ENCODE measurements around the gene NKD2.
"Not testable (repeated sequence)": the region's sequence is repeated elsewhere in the genome, so short reads cannot be mapped to it uniquely, and the experiment has no call there.

Gene NKD2

DNA sequence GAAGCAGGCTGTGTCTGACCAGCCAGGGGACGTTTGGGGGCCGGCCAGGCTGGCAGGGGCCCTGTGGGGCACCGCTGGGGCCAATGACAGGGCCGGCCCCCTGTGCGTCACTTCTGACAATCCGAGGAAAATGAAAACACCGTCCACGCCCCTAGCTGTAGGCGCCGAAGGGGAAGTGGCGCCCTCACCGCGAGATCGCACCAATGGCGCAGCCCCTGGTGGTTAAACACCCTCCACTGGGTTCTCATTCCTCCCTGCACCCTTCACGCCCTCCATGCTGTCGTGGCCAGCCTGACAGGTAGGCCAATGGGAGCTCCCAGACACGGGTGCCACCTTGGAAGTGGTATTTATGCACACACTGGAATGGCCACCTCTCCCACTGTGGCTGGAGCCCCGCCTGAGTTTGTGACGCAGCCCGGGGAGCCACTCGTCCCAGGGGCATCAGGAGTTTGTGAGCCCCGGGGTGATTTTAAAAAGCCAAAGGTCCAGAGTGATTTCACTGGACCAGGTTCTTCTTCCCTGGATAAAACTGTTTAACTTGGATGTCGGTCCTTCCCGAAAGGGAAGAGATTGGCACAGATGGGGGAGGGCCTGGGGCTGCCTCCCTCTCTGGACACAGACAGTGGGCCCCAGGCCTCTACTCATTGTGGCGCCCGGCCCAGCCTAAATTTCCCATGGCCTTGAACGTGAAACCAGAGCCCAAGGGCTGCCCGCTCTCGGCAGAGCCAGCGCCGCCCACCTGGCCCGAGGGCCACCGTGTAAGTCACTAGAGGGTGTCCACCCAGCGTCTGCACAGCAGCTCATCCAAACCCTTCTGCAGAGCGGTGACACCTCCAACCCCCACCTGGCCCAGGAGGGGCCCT lies 49.7 kb downstream of the NKD2 start:
- no peak for DNase-seq (ENCODE audit: low read depth in 2 of 2)

DNA sequence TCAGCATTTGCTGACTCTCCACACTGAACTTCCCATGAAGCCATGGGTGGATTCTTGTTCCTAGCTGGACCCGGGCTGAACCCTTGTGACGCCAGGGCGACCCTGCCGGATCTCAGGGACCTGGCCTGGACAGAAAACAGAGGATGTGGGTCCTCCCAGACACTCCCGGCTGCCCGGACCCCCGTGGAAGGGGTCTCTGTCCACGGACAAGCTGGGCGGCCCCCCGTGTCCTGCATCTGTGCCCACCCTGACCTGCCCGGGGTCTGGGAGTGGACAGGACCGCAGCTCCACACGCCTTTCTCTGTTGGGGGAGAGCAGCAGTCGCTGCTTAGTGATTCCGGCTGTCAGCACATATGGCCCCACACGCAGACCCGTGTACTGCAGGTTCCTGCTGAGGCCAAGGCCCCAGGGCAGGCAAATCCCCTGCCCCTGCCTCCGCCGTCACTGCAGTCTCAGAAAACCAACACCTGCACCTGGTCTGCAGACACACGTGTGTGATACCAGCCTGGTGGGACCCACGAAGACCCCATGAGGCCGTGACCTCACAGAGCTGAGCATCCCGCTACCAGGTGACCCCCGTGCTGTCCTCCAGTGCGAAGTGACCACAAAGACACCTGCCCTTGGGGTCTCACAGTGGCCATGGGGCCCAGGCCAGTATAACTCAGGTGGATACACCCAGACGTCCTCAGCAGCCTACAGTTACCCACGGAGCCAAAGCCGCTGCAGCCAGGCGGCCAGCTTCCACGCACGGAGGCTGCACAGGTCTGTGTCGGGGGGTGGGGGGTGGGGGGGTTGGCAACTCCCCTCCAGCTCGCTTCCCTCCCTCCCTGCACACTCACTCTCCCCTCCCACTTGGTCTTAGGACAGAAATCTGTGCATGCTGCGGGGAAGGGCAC lies 50.6 kb downstream of the NKD2 start:
- no peak for DNase-seq (ENCODE audit: low read depth in 2 of 2)

DNA sequence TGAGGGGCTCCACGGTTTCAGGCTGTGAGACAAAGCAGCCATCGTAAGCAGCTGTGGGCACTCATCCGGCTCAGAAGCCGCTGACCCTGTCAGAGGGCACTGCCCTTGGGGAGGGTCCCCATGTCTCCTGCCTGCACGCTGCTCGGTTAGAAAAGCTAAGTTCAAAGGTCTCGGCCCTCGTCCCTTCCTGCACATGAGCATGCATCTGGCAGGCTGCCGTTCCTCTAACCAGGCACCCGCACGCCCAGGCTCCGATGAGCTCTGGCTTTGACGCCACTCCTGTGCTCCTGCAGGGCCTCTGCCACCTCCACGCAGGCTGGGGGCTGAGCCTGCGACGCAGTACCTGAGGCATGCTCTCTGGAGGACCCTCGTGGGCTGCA lies 51.3 kb downstream of the NKD2 start:
- DNase-seq (ENCODE audit: low read depth in 2 of 2) = no peak

DNA sequence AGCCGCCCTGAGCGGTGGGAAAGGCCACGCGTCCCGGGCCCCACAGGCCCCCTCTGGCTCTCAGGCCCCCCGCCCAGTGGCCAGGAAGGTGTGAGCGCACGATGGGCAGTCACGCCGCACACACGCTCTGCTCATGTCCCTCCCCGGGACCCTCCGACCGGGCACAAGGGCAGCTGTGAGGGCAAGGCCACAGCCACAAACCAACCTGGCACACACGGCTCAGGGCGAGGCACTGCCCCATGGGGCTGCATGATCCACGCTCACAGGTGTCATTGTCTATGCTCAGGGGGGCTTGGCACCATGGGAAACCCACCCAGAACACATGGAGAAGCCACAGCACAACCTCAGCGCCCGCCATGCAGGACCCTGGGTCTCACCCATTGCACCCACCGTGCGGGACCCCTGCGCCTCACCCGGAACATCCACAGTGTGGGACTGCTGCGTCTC lies 52.0 kb downstream of the NKD2 start:
- DNase-seq (ENCODE audit: low read depth in 2 of 2) = no peak

DNA sequence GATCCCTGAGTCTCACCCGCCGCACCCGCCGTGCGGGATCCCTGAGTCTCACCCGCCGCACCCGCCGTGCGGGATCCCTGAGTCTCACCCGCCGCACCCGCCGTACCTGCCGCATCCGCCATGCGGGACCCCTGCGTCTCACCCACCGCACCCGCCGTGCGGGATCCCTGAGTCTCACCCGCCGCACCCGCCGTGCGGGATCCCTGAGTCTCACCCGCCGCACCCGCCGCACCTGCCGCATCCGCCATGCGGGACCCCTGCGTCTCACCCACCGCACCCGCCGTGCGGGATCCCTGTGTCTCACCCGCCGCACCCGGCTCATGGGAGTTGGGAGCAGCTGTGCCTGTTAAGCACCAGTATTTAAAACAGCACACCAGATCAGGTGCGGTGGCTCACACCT lies 52.7 kb downstream of the NKD2 start:
- DNase-seq (ENCODE audit: low read depth in 2 of 2) = not testable (repeated sequence)

DNA sequence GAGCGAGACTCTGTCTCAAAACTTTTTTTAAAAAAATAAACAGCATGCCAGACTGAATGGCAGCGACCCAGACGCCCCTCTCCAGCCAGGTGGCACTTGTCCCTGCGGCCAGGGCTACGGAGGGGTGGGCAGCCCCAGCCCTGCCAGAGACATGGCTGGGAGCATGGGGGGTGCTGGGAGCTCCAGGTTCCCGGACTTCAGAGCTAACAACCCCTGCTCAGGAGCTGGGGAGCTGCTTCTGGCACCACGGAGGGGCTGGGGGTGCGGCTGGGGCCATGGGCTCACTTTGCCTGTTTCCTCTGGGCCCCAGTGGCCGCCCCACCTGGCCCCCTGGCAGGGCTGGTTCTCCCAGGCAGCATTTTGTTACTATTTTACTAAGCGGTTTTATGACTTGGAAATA lies 53.3 kb downstream of the NKD2 start:
- DNase-seq (ENCODE audit: low read depth in 2 of 2) = no peak

DNA sequence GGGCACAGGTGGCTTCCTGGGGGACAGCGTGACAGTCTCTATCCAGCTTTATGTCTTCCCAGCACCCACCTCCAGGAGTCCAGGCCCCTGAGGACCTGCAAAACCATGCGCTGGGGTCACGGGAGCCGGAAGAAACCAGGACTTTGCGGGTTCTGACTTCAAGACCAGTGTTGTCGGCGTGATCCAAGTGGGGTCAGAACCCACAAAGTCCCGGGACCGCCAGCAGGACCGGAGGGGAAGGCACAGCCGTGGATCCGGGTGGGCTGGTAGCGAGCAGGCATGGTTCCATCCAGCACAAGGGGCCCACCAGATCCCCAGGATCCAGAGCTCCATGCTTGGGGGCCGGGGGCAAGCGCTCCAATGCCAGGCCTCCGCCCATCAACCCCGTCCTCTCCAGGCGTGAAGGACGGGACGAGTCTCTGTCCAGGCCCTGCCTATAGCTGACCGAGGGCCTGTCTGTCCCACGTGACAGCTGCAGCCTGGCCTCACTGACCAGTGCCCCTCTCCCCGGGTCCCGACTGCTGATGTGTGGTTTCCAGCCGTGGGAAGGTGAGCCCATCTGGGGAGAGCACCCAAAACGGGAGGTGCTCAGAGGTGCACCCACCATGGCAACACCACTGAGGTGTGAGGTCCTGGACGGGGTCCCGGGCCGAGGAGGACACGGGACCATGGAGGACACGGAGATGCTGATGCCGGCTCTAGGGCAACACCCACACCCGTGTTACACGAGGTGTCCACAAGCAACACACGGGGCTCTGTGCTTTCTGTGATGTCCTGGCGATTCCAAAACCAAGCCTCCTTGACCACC lies 54.4 kb downstream of the NKD2 start:
- no peak for DNase-seq (ENCODE audit: low read depth in 2 of 2)

DNA sequence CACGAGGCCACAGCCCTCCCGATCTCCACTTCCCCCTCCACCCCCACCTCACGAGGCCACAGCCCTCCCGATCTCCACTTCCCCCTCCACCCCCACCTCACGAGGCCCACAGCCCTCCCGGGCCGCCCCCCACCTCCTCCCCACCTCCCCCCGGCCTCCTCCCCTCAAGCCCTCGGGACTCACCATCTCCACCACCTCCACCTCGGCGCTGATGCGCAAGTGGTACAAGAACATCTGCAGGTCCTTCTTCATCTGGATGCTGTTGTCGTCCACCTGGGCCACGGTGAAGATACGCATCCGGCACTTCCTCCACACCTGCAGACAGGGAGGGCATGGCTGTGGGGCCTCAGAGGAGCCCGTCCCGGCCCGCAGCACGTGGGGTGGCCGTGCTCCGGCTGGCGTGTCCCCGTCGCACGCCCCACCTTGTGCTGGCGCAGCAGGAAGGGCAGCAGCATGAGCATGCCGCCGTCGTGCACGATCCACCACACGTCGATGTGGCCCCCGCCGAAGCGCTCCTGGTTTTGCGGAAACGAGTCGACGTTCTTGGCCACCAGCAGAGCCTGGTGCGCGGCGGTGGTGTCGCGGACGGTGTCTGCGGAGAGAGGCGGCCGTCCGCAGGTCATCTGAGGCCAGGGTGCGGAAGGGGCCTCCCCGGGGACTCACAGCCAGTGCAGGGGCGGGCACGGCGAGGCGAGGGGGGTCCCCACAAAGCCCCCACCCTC lies 55.2 kb downstream of the NKD2 start:
- no peak for DNase-seq (ENCODE audit: low read depth in 2 of 2)

DNA sequence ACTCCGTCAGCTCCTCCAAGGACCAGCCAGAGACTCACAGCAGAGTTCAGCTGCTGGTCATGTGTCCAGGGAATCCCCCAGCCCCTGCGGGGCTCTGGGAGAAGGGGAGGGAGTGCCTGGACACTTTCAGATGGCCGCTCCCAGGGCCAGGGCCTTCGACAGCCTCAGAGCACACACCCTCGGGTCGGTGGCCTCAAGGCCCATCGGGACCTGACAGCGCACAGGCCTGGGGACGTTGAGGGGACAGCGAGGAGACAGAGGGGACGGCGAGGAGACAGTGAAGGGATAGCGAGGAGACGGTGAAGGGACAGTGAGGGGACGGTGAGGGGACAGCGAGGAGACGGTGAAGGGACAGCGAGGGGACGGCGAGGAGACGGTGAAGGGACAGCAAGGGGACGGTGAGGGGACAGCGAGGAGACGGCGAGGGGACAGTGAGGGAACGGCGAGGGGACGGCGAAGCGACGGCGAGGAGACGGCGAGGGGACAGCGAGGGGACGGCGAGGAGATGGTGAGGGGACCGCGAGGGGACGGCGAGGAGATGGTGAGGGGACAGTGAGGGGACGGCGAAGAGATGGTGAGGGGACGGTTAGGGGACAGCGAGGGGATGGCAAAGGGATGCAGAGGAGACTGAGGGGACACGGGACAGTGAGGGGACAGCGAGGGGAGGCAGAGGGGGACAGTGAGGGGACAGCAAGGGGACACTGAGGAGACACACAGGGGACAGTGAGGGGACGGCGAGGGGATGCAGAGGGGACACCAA lies 56.0 kb downstream of the NKD2 start:
- DNase-seq (ENCODE audit: low read depth in 2 of 2) = no peak

DNA sequence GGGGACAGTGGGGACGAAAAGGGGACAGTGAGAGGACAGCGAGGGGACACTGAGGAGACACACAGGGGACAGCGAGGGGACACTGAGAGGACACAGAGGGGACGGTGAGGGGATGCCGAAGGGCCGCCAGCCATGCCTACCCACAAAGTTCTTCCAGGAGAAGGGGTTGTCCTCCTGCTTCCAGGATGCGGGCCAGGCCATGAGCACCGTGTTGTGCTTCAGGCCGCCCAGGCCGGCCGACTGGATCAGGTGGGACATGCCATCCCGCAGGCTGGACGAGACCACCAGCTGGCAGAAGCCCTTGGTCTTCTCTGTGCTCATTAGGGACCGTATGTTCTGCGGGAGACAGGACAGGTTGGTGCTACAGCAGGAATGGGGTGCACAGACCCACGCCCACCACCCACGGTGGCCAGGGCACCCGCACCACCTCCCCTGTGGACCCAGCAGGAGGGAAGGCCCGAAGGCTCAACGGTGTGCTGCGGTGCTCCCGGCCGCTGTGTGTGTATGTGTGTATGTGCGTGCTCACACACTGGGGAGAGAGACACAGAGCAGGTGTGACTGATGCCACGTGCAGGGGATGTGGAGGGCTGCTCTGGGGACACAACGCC lies 56.6 kb downstream of the NKD2 start:
- DNase-seq (ENCODE audit: low read depth in 2 of 2) = no peak

DNA sequence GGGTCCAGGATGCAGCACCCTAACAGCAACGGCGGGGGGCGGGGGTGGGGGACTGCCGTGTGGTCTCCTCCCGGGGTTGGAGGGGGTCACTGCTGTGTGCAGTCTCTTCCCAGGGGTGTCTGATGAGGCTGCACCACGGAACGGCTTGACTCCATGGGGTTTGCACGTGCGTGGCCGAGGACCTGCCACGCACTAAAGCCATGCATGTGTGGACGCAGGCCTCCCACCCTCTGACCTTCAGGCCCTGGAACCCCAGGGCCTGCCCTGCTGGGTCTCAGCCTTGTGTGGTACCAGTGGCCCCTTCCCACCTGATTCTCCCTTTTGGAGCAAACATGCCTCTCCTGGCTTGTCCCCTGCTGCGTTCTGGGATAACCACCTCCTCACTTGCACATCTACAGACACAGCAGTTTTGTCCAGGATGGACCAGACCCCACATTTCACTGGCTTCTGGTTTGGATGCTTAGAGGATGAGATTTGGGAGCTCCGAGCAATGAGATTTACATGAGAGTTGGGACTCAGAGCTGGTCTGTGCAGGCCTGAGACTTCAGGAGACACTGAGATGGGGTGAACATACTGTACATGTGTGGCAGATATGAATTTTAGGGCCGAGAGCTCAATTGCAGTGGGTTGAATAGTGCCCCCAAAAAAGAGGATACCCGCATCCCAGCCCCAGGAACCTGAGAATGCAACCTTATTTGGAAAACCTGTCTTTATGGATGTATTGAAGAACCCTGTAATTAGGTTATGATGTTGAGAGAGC lies 57.5 kb downstream of the NKD2 start:
- no peak for DNase-seq (ENCODE audit: low read depth in 2 of 2)

DNA sequence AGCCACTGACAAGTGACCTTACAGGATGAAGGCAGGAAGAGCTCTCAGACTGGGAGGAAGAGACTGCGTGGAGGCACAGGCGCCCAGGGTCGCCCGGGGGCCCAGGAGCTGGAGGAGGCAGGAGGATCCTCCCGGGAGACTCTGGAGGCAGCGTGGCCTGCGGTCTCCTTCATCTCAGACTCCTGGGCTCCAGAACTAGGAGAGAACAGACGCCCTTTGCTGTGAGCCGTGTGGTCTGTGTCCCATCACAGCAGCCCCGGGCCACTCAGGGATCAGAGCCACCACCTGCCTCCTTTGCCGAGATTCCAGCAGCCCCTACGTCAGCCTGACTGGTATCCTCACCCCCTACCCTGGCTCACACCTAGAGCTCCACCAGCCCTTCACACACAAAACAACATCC lies 58.1 kb downstream of the NKD2 start:
- no peak for DNase-seq (ENCODE audit: low read depth in 2 of 2)

DNA sequence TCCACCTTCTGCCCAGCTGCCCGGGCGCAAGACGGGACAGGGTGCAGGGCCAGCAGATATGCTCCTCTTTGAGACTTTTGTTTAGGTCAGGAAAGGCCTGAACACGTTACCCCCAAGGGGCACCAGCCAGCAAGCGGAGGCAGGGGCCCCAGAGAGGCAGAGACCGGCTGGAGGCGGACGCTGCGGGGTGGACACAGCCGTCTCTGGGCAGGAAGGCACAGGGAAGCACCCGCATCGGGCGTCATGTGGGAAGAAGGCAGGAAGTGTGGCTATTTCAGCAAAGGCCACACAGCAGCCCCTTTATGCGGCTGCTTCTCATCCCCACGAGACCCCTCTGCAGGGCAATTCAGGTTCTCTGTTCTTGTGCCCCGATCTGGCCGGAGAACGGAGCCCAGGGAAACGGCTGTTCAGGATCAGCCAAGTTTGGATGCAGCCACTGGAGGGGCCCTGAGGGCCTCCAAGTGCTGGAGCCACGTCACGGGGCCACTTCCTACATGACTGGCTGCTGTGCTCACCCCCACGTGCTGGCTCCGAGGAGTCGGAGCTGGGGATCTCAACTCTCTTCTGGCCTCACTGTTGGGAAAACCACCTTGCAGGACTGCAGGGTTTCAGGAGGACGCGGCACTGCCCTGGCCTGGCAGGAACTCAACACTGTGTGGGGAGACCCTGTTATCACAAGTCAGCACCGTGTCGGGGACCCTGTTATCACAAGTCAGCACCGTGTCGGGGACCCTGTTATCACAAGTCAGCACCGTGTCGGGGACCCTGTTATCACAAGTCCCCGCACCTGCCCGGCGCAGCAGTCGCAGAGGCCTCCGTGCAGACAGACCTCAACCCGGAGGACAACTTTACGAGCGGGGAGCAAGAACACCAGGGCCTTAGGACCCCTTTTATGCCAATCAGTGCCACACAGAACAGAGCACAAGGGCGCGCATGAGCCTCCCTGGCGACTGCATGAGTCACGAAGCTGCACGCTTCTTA lies 58.8 kb downstream of the NKD2 start:
- no peak for DNase-seq (ENCODE audit: low read depth in 2 of 2)

DNA sequence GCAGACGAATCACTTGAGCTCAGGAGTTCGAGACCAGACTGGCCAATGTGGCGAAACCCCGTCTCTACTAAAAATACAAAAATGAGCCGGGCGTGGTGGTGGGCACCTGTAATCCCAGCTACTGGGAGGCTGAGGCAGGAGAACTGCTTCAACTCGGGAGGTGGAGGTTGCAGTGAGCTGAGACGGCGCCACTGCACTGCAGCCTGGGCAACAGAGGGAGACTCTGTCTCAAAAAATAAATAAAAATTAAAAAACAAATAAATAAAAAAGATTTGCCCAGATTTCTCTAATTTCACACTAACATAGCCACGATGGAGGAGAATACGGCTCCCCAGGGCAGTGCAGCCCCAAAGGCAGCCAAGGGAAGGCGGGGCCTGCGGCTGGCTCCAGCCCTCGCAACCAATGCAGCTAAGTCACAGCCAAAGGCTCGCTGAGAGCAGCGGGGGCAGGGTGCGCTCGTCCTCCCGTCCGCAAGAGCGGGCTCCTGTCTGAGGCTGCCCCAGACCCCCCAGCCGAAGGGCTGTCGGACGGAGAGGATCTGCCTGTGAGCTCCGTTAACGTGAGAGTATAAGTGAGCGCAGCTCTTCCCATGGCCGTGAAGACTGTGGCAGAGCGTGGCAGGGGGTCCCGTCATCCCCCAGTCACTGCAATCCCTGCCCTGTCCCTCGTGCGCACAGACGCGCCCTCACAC lies 59.7 kb downstream of the NKD2 start:
- no peak for DNase-seq (ENCODE audit: low read depth in 2 of 2)

DNA sequence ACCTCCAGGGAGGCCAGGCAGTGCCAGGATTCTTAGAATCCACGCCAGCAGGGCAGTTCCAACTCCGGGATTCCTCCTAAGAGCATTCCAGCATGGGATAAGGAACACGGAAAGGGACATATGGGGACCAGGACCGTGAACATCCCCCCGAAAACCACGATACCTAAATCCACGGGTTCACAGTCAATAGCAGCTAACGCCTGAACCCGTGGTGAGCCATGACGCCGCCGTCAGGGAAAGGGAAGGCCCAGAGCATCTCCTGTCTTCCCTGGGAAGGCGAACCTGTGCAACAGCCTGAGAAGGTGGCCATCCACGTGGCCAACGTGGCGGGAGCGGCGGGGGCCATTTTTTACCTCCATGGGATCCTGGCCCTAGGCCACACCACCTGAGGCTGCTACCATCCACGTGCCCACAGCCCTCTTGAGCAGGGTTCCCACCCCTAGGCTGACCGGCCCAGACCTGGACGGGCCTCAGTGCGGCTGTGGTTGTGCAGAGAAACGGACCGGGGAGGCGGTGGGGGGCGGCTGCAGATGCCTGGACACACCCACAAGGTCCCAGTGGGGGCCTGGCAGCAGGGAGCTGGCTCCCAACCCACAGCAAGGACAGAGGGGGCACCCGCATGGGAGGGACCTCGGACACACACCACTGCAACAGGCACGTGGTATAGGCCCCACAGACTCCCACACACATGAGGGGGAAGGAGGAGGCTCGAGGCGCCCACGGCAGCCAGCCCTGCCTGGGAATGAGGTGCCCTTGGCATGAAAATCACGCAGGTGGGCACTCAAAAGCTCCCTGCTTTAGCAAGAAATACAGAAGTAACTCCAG lies 60.5 kb downstream of the NKD2 start:
- no peak for DNase-seq (ENCODE audit: low read depth in 2 of 2)

DNA sequence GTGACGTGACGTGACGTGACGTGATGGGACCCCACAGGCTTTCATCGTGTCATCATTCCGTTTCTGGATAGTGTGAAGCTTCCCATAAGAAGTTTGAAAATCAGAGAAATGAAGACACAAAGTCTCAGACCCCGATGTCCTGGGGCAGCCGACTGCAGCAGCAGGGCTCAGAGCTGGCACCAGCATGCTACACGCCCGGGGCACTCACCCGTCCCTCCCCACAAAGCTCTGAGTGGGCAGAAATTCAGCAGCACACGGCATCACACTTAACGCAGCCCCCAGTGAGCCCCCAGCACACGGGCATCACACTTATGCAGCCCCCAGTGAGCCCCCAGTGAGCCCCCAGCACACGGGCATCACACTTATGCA lies 61.1 kb downstream of the NKD2 start:
- no peak for DNase-seq (ENCODE audit: low read depth in 2 of 2)

All from activated CD4-positive, alpha-beta T cell treated with anti-CD3 and anti-CD28 coated beads for 24 hours (primary cell).